ENCODE measurements around the gene PRKG2.

PRKG2 gene

DNA sequence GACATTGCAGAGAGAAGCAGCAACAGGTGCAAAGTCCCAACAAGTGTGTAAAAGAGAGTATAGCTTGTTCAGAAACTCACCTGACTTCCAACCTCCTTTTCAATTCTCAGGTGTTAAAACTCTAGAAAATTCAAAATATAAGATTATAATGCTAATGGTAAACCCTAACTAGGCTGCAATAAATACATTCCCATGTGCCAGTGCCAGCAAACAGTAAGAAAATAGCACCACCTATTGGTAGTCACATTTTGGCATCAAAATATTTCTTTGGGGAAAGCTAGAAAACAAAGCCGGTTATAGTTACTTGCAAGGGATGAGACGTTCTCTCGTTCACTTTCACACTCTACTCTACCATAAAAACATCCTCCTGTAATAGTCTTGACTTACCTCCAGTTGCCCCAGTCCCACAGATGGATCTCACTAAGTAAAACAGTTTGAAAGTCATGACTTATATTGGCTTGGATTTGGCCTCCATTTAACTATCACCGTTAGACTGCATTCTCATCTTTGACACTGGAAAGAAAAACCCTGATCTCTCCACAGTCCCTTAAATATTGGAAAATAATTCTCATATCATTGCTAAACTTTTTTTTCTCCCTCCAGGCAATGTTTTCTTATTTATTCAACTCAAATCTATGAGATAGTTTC is 174.9 kb downstream of the PRKG2 start:
- Histone ChIP-seq H3K4me1 (ENCODE audit: insufficient read depth, poor library complexity, severe bottlenecking) (no peaks in the 10 kb centered on the region), H3K27ac (ENCODE audit: poor library complexity, severe bottlenecking) (no peak overlapping the region), H3K36me3 (ENCODE audit: low read depth) (no peaks in the 10 kb centered on the region), H3K4me3 (ENCODE audit: severe bottlenecking) (no peak overlapping the region), H3K27me3 (ENCODE audit: insufficient read depth, poor library complexity, severe bottlenecking) (peaks cover 14% of the 10 kb centered on the region), H3K9me3 (ENCODE audit: severe bottlenecking) (no peaks in the 10 kb centered on the region)
- DNase-seq (ENCODE audit: low spot score) (no peak), ATAC-seq (ENCODE audit: low read depth) (no peak)
- TF ChIP-seq, protein P1, sequence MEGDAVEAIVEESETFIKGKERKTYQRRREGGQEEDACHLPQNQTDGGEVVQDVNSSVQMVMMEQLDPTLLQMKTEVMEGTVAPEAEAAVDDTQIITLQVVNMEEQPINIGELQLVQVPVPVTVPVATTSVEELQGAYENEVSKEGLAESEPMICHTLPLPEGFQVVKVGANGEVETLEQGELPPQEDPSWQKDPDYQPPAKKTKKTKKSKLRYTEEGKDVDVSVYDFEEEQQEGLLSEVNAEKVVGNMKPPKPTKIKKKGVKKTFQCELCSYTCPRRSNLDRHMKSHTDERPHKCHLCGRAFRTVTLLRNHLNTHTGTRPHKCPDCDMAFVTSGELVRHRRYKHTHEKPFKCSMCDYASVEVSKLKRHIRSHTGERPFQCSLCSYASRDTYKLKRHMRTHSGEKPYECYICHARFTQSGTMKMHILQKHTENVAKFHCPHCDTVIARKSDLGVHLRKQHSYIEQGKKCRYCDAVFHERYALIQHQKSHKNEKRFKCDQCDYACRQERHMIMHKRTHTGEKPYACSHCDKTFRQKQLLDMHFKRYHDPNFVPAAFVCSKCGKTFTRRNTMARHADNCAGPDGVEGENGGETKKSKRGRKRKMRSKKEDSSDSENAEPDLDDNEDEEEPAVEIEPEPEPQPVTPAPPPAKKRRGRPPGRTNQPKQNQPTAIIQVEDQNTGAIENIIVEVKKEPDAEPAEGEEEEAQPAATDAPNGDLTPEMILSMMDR (IDR thresholded peaks at IDR 0.05; ENCODE audit: poor library complexity, severe bottlenecking), result peak; percentile 78

DNA sequence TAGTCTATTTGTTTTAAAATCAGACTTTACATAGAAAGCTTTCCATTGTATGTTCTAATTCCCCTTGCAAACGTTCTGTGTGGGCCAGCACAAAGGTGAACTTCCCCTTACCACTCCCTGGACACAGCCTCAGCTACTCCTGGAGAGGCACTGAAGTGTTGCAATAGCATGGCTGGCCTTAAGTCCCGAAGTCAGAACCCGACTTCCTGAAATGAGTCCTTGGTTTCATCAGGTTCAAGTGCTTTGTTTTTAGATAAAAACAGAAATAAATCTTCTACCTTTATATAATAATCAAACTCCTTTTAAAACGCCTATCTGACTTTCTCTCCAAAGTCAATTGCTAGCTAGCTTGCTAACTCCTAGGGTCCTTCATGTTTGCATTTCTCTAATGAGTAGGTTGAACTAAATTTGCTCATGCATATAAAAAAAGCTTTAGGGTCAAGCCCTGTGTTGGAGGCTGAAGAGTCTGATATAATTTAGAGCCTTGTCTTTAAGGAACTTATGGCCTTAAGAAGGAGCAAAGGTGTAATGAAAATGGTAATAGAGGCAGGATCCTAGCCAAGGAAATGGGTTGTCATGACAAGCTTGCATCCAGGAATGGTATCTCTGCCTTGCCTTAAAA is 175.6 kb downstream of the PRKG2 start:
- TF ChIP-seq, protein P1 (IDR thresholded peaks at IDR 0.05; ENCODE audit: poor library complexity, severe bottlenecking), result no peak
- no peak overlapping the region for H3K4me3 ChIP-seq (ENCODE audit: severe bottlenecking)
- H3K27me3 ChIP-seq (ENCODE audit: insufficient read depth, poor library complexity, severe bottlenecking), result peaks cover 21% of the 10 kb centered on the region
- ATAC-seq (ENCODE audit: low read depth) (no peak; the same call in 2 of the 3 replicates), DNase-seq (ENCODE audit: low spot score) (no peak)
- H3K27ac ChIP-seq (ENCODE audit: poor library complexity, severe bottlenecking), result no peak overlapping the region
- no peaks in the 10 kb centered on the region for H3K36me3 ChIP-seq (ENCODE audit: low read depth)
- no peaks in the 10 kb centered on the region for H3K4me1 ChIP-seq (ENCODE audit: insufficient read depth, poor library complexity, severe bottlenecking)
- no peaks in the 10 kb centered on the region for H3K9me3 ChIP-seq (ENCODE audit: severe bottlenecking)

DNA sequence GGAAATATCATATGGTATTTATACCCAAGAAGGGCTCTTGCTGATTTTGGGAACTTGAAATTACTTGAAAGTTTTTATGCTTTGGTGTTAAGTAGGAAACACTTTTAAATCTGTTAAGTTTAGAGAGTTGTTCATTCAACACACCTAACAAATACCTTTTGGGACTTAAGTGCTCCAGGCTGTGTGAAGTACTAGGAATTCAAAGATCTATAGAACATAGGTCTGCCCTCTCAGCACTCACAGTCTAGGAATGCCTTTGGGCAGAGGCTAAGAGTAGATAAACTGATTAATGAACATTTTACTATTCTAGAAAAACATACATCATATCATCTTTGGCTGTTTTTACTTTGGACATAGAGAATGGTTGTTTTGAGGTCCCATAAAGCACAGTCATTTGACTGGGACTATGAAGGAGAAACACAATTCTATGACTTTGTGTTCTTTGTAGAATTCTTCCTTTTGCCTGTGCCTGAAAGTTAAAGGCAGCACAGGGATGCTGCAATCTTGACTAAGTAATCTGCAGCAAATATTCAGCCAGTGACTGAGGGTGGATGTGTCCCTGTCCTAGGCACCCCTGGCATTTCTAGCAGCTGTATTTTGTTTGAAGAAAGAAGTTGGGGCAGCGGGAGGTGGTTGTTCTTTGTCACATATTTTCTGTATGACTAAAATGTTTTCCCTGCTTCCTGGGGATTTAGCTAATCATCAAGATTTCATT is 176.2 kb downstream of the PRKG2 start:
- no peak overlapping the region for H3K4me3 ChIP-seq (ENCODE audit: severe bottlenecking)
- H3K27me3 ChIP-seq (ENCODE audit: insufficient read depth, poor library complexity, severe bottlenecking), result peaks cover 27% of the 10 kb centered on the region
- no peaks in the 10 kb centered on the region for H3K4me1 ChIP-seq (ENCODE audit: insufficient read depth, poor library complexity, severe bottlenecking)
- no peak for ATAC-seq (ENCODE audit: low read depth)
- no peaks in the 10 kb centered on the region for H3K9me3 ChIP-seq (ENCODE audit: severe bottlenecking)
- TF ChIP-seq, protein P1 (IDR thresholded peaks at IDR 0.05; ENCODE audit: poor library complexity, severe bottlenecking), result no peak
- no peaks in the 10 kb centered on the region for H3K36me3 ChIP-seq (ENCODE audit: low read depth)
- no peak overlapping the region for H3K27ac ChIP-seq (ENCODE audit: poor library complexity, severe bottlenecking)
- no peak for DNase-seq (ENCODE audit: low spot score)
